Measurements from ENCODE around the gene TCN1. TPM values are rescaled to one million over a fixed set of nuclear protein-coding genes. Genes with fewer than 3 reads are reported as not detected.

Gene TCN1, protein sequence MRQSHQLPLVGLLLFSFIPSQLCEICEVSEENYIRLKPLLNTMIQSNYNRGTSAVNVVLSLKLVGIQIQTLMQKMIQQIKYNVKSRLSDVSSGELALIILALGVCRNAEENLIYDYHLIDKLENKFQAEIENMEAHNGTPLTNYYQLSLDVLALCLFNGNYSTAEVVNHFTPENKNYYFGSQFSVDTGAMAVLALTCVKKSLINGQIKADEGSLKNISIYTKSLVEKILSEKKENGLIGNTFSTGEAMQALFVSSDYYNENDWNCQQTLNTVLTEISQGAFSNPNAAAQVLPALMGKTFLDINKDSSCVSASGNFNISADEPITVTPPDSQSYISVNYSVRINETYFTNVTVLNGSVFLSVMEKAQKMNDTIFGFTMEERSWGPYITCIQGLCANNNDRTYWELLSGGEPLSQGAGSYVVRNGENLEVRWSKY
- total RNA-seq: 0.08 and 0.68 TPM in 2 replicates

DNA sequence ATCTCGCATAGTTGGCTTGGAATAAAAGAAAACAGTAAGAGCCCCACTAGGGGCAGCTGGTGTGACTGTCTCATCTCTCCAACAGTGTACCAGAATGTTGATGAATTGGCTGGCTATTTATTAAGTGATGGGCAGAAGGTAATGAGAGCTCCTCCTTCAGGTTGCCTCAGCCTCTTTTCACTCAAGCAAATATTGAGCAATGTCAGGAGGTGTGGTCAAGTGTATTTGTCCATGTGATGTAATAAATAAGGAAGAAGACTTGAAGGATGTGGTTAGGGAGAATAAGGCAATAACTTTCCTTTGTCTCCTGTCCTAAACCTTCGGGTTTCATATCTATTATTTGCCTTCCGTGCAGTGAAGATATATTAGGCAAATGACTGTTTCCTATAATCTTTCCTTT lies at the start of gene TCN1:
Gene TCN1 (minus strand): TSS at position 91 of the 400 bp plus-strand sequence. CDS start 17 bp downstream, at position 74.

DNA sequence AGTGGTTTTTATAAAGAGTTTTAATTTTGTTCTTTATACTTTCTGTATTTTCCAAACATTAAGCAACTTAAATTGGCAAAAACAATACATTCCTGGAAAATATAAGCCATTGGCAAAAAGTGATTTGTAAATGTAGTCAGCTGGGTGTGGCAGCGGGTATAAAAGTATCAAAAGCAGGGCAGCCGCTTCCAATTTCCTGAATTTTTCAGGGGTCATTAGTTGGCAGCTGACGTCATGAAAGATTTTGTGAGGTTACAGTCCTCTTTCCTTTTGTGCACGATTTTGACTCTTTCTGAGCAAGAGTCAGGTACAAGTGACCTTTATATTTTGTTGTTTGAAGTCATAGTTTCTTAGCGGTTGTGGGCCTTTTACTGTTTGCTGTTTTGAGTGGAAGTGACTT lies 12.3 kb upstream of the TCN1 start, which contains the start of gene OOSP3:
Gene OOSP3 (plus strand): TSS at position 208 of the 400 bp plus-strand sequence. CDS start 27 bp downstream, at position 235.

DNA sequence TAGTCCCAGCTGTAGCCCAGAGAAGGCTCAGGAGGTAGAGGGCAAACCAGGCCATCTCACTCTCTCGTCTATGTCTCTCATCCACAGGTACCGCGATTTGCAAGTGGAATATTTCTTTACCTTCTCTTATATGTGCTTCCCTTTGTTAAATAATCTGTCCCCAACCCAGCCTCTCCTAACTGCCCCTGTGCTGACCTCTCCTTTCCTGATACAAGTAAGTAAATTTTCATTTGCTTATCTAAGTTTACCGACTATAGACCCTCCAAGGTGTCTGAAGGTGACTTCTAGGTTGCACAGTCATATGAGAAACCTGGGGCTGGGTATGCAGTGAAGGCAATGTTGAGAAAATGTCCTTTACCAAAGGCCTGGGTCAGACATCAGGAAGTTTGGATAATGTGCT lies 20.9 kb downstream of the TCN1 start, which contains the start of gene CBLIF:
Gene CBLIF (minus strand): TSS at position 101 of the 400 bp plus-strand sequence. CDS start 46 bp downstream, at position 55.

DNA sequence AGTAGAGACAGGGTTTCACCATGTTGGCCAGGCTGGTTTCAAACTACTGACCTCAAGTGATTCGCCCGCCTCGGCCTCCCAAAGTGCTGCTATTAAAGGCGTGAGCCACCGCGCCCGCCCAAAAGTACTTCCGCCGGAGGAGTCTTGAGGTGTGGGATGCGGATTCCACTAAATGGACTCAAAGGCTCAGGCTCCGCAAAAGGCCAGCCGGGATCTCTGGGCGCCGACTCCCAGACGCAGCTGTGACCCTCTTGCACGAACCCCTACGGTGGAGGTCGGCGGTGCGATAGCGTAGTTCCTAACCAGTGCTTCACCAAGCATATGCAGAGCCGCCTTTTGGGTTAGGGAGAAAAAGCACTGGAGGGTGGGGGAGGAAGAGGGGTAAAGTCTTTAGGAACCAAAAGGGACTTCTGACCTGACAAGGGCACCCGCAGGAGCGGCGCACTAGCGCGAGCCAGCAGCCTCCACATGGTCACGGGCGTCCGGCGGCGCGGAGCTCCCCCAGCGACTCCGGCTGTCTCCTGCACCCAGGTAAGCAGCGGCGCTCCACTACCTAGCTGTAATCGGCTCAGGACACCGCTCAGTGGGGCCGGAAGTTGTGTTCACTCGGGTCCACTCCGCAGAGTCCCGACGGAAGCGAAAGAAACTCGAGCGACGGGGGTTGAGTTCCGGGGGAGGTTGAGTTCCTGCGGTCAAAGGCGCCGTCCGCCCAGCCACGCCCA lies 55.9 kb downstream of the TCN1 start, which contains the start of gene MRPL16:
Gene MRPL16 (minus strand): TSS at position 590 of the 722 bp plus-strand sequence. CDS start 120 bp downstream, at position 470.

Other genes with a start within 250 kb of the TCN1 start
- gene PATL1, start 197.4 kb downstream of the TCN1 start, total RNA-seq: 10.6 and 14.8 TPM in 2 replicates
- not detected in 2 replicates for gene OR10V1, start 152.6 kb downstream of the TCN1 start, total RNA-seq
- gene STX3, start 111.1 kb downstream of the TCN1 start, total RNA-seq: 12.4 and 27.8 TPM in 2 replicates
- gene MRPL16, start 55.7 kb downstream of the TCN1 start, total RNA-seq: 76.1 and 83.2 TPM in 2 replicates
- not detected in 2 replicates for gene CBLIF, start 21.0 kb downstream of the TCN1 start, total RNA-seq
- not detected in 2 replicates for gene OOSP3, start 12.3 kb upstream of the TCN1 start, total RNA-seq
- not detected in 2 replicates for gene OOSP1, start 71.9 kb upstream of the TCN1 start, total RNA-seq
- gene OOSP4A, start 97.5 kb upstream of the TCN1 start, total RNA-seq: not detected in 2 replicates
- gene OOSP4B, start 150.7 kb upstream of the TCN1 start, total RNA-seq: not detected in 2 replicates
- gene OOSP2, start 173.9 kb upstream of the TCN1 start, total RNA-seq: not detected in 2 replicates
- not detected in 2 replicates for gene MS4A3, start 190.2 kb upstream of the TCN1 start, total RNA-seq
- gene MS4A2, start 222.2 kb upstream of the TCN1 start, total RNA-seq: not detected in 2 replicates